Astrocyte (in vitro differentiated cells and primary cell): ENCODE results near the gene TNFRSF13B. TPM values are rescaled to one million over a fixed set of nuclear protein-coding genes. Genes with fewer than 3 reads are reported as not detected.
"Not testable (repeated sequence)": the region's sequence is repeated elsewhere in the genome, so short reads cannot be mapped to it uniquely, and the experiment has no call there.

Source experiments
- DNase-seq: peaks from one replicate; pipeline ENCODE4 v3.0.0-alpha.2; 2010; ENCODE audit warnings: low read depth
- FAIRE-seq: peaks from 2 replicates; lab custom pipeline; 2011; peaks lifted over from hg19 to GRCh38; lab: Jason Lieb, UNC
- H2AFZ ChIP-seq: 2 replicates; pipeline ENCODE4 v1.6.0; 2012; ENCODE audit warnings: low read depth, low read length, inconsistent platforms
- H3K27ac ChIP-seq: 2 replicates; pipeline ENCODE4 v1.5.1; 2011; ENCODE audit warnings: low read depth, low read length, inconsistent platforms
- H3K27me3 ChIP-seq: 2 replicates; pipeline ENCODE4 v1.6.0; 2011; ENCODE audit warnings: low read length, inconsistent platforms; ENCODE audit not compliant: insufficient read depth
- H3K36me3 ChIP-seq: 2 replicates; pipeline ENCODE4 v1.5.1; 2011; ENCODE audit warnings: low read length, inconsistent platforms; ENCODE audit not compliant: insufficient read depth
- H3K4me1 ChIP-seq: 2 replicates; pipeline ENCODE4 v1.5.1; 2011; ENCODE audit warnings: low read length, inconsistent platforms; ENCODE audit not compliant: insufficient read depth
- H3K4me2 ChIP-seq: 2 replicates; pipeline ENCODE4 v1.6.0; 2012; ENCODE audit warnings: low read length, inconsistent platforms
- H3K4me3 ChIP-seq: 2 replicates; pipeline ENCODE4 v1.5.1; 2011; ENCODE audit warnings: low read depth, mild to moderate bottlenecking, low read length, inconsistent platforms; ENCODE audit not compliant: insufficient read depth
- H3K79me2 ChIP-seq: 2 replicates; pipeline ENCODE4 v1.6.0; 2012; ENCODE audit warnings: mild to moderate bottlenecking, low read length, inconsistent platforms; ENCODE audit not compliant: insufficient read depth
- H3K9ac ChIP-seq: 2 replicates; pipeline ENCODE4 v1.6.0; 2012; ENCODE audit warnings: mild to moderate bottlenecking, low read length, inconsistent platforms
- H3K9me3 ChIP-seq: 2 replicates; pipeline ENCODE4 v1.5.1; 2012; ENCODE audit warnings: low read depth, mild to moderate bottlenecking, low read length, inconsistent platforms; ENCODE audit not compliant: insufficient read depth
- H4K20me1 ChIP-seq: 2 replicates; pipeline ENCODE4 v1.6.0; 2012; ENCODE audit warnings: low read length, inconsistent platforms; ENCODE audit not compliant: insufficient read depth
- H3K27ac Mint-ChIP-seq: one replicate; pipeline ENCODE4 v1.8.0; 2021; ENCODE audit warnings: mild to moderate bottlenecking, mixed read lengths; ENCODE audit not compliant: unreplicated experiment
- H3K27me3 Mint-ChIP-seq: one replicate; pipeline ENCODE4 v1.8.0; 2021; ENCODE audit warnings: low read depth, mixed read lengths; ENCODE audit not compliant: unreplicated experiment
- H3K36me3 Mint-ChIP-seq: one replicate; pipeline ENCODE4 v1.8.0; 2021; ENCODE audit warnings: low read depth, mixed read lengths; ENCODE audit not compliant: unreplicated experiment
- H3K4me1 Mint-ChIP-seq: one replicate; pipeline ENCODE4 v1.8.0; 2021; ENCODE audit warnings: low read depth, mixed read lengths; ENCODE audit not compliant: unreplicated experiment
- H3K4me3 Mint-ChIP-seq: one replicate; pipeline ENCODE4 v1.8.0; 2021; ENCODE audit warnings: mild to moderate bottlenecking, moderate library complexity, mixed read lengths; ENCODE audit not compliant: unreplicated experiment
- H3K9me3 Mint-ChIP-seq: one replicate; pipeline ENCODE4 v1.8.0; 2021; ENCODE audit warnings: mild to moderate bottlenecking, mixed read lengths; ENCODE audit not compliant: unreplicated experiment
- EZH2 ChIP-seq: IDR thresholded peaks from 2 replicates; pipeline ENCODE4 v1.6.1; 2012; ENCODE audit warnings: mild to moderate bottlenecking, low read length, inconsistent platforms; ENCODE audit not compliant: insufficient read depth
- total RNA-seq: library from RNA; stranded (reverse); gene quantifications from 2 replicates; pipeline ENCODE4 v1.2.1, GENCODE V29; 2021
- TF ChIP-seq, protein P1 (sequence below): IDR thresholded peaks from 2 replicates; pipeline ENCODE4 v1.5.1; 2011; ENCODE audit warnings: low read depth, mild to moderate bottlenecking, inconsistent platforms, low read length, moderate library complexity; ENCODE audit not compliant: insufficient read depth

TNFRSF13B gene
- total RNA-seq, 1 donor from 2014 or later, result not detected

GRCh38 chr17:16980813-16981731 is 9.2 kb upstream of the TNFRSF13B start:
- Mint-ChIP-seq H3K4me3 (no peak overlapping the region), H3K4me1 (peaks cover 18% of the 10 kb centered on the region), H3K27ac (no peak overlapping the region), H3K36me3 (no peaks in the 10 kb centered on the region), H3K9me3 (peaks cover 2% of the 10 kb centered on the region), H3K27me3 (no peaks in the 10 kb centered on the region)
- Histone ChIP-seq H3K27me3 (no peaks in the 10 kb centered on the region), H3K36me3 (no peaks in the 10 kb centered on the region), H3K4me1 (peaks cover 5% of the 10 kb centered on the region), H3K27ac (no peak overlapping the region), H2AFZ (no peak overlapping the region), H3K9me3 (no peaks in the 10 kb centered on the region), H3K9ac (no peak overlapping the region), H3K4me3 (no peak overlapping the region), H3K79me2 (no peaks in the 10 kb centered on the region), H4K20me1 (no peaks in the 10 kb centered on the region), H3K4me2 (no peak overlapping the region)
- TF ChIP-seq, protein P1, sequence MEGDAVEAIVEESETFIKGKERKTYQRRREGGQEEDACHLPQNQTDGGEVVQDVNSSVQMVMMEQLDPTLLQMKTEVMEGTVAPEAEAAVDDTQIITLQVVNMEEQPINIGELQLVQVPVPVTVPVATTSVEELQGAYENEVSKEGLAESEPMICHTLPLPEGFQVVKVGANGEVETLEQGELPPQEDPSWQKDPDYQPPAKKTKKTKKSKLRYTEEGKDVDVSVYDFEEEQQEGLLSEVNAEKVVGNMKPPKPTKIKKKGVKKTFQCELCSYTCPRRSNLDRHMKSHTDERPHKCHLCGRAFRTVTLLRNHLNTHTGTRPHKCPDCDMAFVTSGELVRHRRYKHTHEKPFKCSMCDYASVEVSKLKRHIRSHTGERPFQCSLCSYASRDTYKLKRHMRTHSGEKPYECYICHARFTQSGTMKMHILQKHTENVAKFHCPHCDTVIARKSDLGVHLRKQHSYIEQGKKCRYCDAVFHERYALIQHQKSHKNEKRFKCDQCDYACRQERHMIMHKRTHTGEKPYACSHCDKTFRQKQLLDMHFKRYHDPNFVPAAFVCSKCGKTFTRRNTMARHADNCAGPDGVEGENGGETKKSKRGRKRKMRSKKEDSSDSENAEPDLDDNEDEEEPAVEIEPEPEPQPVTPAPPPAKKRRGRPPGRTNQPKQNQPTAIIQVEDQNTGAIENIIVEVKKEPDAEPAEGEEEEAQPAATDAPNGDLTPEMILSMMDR, result no peak
- no peak for TF ChIP-seq EZH2
- DNase-seq (no peak), FAIRE-seq (no peak)

DNA sequence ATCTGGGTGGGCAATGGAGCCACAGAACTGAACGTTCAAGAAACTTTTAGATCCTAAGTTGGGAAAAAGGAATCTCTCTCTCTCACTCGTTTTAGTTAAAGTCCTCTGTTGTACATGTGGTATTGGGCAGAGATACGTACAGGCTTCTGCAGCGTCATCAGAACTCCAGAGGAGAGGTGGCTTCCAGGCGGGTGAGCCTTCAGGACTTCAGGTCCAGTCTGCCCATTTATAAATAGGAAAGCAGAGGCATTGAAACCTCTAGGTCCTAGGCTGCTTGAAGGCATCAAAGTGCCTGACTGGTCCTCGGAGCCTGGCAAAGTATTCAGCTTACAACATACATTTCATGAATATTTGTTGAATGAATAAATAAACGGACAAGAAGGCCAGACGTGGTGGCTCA is 8.1 kb upstream of the TNFRSF13B start:
- no peak for FAIRE-seq

GRCh38 chr17:16979237-16979823 is 7.4 kb upstream of the TNFRSF13B start:
- not testable (repeated sequence) for H3K9me3 ChIP-seq, H3K36me3 Mint-ChIP-seq, FAIRE-seq, H3K36me3 ChIP-seq, H3K4me2 ChIP-seq, H3K4me3 Mint-ChIP-seq, H3K9me3 Mint-ChIP-seq, H2AFZ ChIP-seq, DNase-seq, H3K4me3 ChIP-seq, H4K20me1 ChIP-seq, H3K27me3 Mint-ChIP-seq, H3K27ac ChIP-seq, H3K79me2 ChIP-seq, H3K4me1 ChIP-seq, H3K27me3 ChIP-seq, H3K27ac Mint-ChIP-seq, H3K9ac ChIP-seq
- H3K4me1 Mint-ChIP-seq, result peaks cover 23% of the 10 kb centered on the region

More for the DNA sequence above, 8.1 kb upstream of the TNFRSF13B start:
- Histone ChIP-seq H2AFZ (no peak overlapping the region), H3K9me3 (no peaks in the 10 kb centered on the region), H3K36me3 (no peaks in the 10 kb centered on the region), H3K79me2 (no peaks in the 10 kb centered on the region), H3K4me2 (no peak overlapping the region), H3K27me3 (peaks cover 2% of the 10 kb centered on the region), H4K20me1 (no peaks in the 10 kb centered on the region), H3K27ac (no peak overlapping the region), H3K4me3 (no peak overlapping the region), H3K4me1 (peaks cover 5% of the 10 kb centered on the region), H3K9ac (no peak overlapping the region)
- Mint-ChIP-seq H3K4me3 (no peak overlapping the region), H3K27me3 (no peaks in the 10 kb centered on the region), H3K27ac (no peak overlapping the region), H3K9me3 (peaks cover 2% of the 10 kb centered on the region), H3K4me1 (peaks cover 23% of the 10 kb centered on the region), H3K36me3 (no peaks in the 10 kb centered on the region)
- no peak for DNase-seq
- TF ChIP-seq EZH2, result no peak
- TF ChIP-seq, protein P1, result no peak
